Stimulated activated naive CD8-positive, alpha-beta T cell treated with anti-CD3 and anti-CD28 coated beads, Interleukin-15, Interleukin-2, amounts not matched to agents 100 ng/mL and 50 ng/mL, for 24 hours (primary cell): Measurements from ENCODE around the gene SPAG5.
"Not testable (repeated sequence)": the region's sequence is repeated elsewhere in the genome, so short reads cannot be mapped to it uniquely, and the experiment has no call there.

Source experiments
- H3K27ac Mint-ChIP-seq: one replicate; pipeline ENCODE4 v1.8.0; 2021; ENCODE audit warnings: mild to moderate bottlenecking, mixed read lengths
- H3K27me3 Mint-ChIP-seq: one replicate; pipeline ENCODE4 v1.8.0; 2021; ENCODE audit warnings: mixed read lengths
- H3K36me3 Mint-ChIP-seq: one replicate; pipeline ENCODE4 v1.8.0; 2021; ENCODE audit warnings: low read depth, mixed read lengths
- H3K4me1 Mint-ChIP-seq: one replicate; pipeline ENCODE4 v1.8.0; 2021; ENCODE audit warnings: low read depth, mixed read lengths
- H3K4me3 Mint-ChIP-seq: one replicate; pipeline ENCODE4 v1.8.0; 2021; ENCODE audit warnings: mild to moderate bottlenecking, mixed read lengths
- H3K9me3 Mint-ChIP-seq: one replicate; pipeline ENCODE4 v1.8.0; 2021; ENCODE audit warnings: mixed read lengths

SPAG5 gene

GRCh38 chr17:28620010-28620409 is 21.2 kb upstream of the SPAG5 start:
- H3K4me1 Mint-ChIP-seq: no peaks in the 10 kb centered on the region
- H3K4me3 Mint-ChIP-seq: no peak overlapping the region
- H3K27me3 Mint-ChIP-seq: no peaks in the 10 kb centered on the region
- H3K36me3 Mint-ChIP-seq: peaks cover 87% of the 10 kb centered on the region
- H3K27ac Mint-ChIP-seq: no peak overlapping the region
- H3K9me3 Mint-ChIP-seq: no peaks in the 10 kb centered on the region

GRCh38 chr17:28618464-28618863 is 19.6 kb upstream of the SPAG5 start:
- H3K4me3 Mint-ChIP-seq: no peak overlapping the region
- H3K9me3 Mint-ChIP-seq: no peaks in the 10 kb centered on the region
- H3K4me1 Mint-ChIP-seq: no peaks in the 10 kb centered on the region
- H3K36me3 Mint-ChIP-seq: peaks cover 84% of the 10 kb centered on the region
- no peaks in the 10 kb centered on the region for H3K27me3 Mint-ChIP-seq
- no peak overlapping the region for H3K27ac Mint-ChIP-seq

GRCh38 chr17:28616281-28616680 is 17.5 kb upstream of the SPAG5 start:
- Mint-ChIP-seq H3K9me3 (no peaks in the 10 kb centered on the region), H3K27me3 (no peaks in the 10 kb centered on the region), H3K27ac (peak overlapping the region; percentile 8), H3K36me3 (peaks cover 71% of the 10 kb centered on the region), H3K4me1 (no peaks in the 10 kb centered on the region), H3K4me3 (no peak overlapping the region)

- Mint-ChIP-seq H3K9me3 (no peaks in the 10 kb centered on the region), H3K27me3 (no peaks in the 10 kb centered on the region), H3K27ac (no peak overlapping the region)
Observed at GRCh38 chr17:28615260-28615940, 16.6 kb upstream of the SPAG5 start.

GRCh38 chr17:28613931-28614381 is 15.1 kb upstream of the SPAG5 start, which contains the start of gene RSKR:
TSS of gene RSKR (minus strand) at chr17:28614185. CDS start at chr17:28614161, 24 bp downstream.
- H3K27me3 Mint-ChIP-seq: no peaks in the 10 kb centered on the region
- H3K27ac Mint-ChIP-seq: peak within 1 kb of the TSS; percentile 18
- H3K36me3 Mint-ChIP-seq: peaks cover 64% of the 10 kb centered on the region
- no peaks in the 10 kb centered on the region for H3K9me3 Mint-ChIP-seq
- no peaks in the 10 kb centered on the region for H3K4me1 Mint-ChIP-seq
- no peak within 1 kb of the TSS for H3K4me3 Mint-ChIP-seq

More at GRCh38 chr17:28615260-28615940, 16.6 kb upstream of the SPAG5 start:
- H3K4me3 Mint-ChIP-seq: no peak overlapping the region
- H3K4me1 Mint-ChIP-seq: no peaks in the 10 kb centered on the region
- peaks cover 68% of the 10 kb centered on the region for H3K36me3 Mint-ChIP-seq

- Mint-ChIP-seq H3K36me3 (peaks cover 63% of the 10 kb centered on the region), H3K4me1 (no peaks in the 10 kb centered on the region), H3K27ac (peak overlapping the region; percentile 18), H3K4me3 (no peak overlapping the region), H3K9me3 (no peaks in the 10 kb centered on the region), H3K27me3 (no peaks in the 10 kb centered on the region)
Observed at GRCh38 chr17:28612936-28613872, 14.4 kb upstream of the SPAG5 start.

GRCh38 chr17:28612531-28612930 is 13.7 kb upstream of the SPAG5 start:
- H3K9me3 Mint-ChIP-seq: no peaks in the 10 kb centered on the region
- H3K36me3 Mint-ChIP-seq: peaks cover 67% of the 10 kb centered on the region
- H3K27me3 Mint-ChIP-seq: no peaks in the 10 kb centered on the region
- no peak overlapping the region for H3K27ac Mint-ChIP-seq
- no peak overlapping the region for H3K4me3 Mint-ChIP-seq
- no peaks in the 10 kb centered on the region for H3K4me1 Mint-ChIP-seq

- H3K27me3 Mint-ChIP-seq: no peaks in the 10 kb centered on the region
- no peaks in the 10 kb centered on the region for H3K4me1 Mint-ChIP-seq
- peaks cover 57% of the 10 kb centered on the region for H3K36me3 Mint-ChIP-seq
- no peak overlapping the region for H3K4me3 Mint-ChIP-seq
- H3K27ac Mint-ChIP-seq: no peak overlapping the region
- no peaks in the 10 kb centered on the region for H3K9me3 Mint-ChIP-seq
Observed at GRCh38 chr17:28610376-28610775, 11.6 kb upstream of the SPAG5 start.

- H3K4me1 Mint-ChIP-seq: peaks cover 11% of the 10 kb centered on the region
- not testable (repeated sequence) for H3K27me3 Mint-ChIP-seq, H3K27ac Mint-ChIP-seq, H3K4me3 Mint-ChIP-seq, H3K9me3 Mint-ChIP-seq
- peaks cover 22% of the 10 kb centered on the region for H3K36me3 Mint-ChIP-seq
Observed at GRCh38 chr17:28604031-28604430, 5.2 kb upstream of the SPAG5 start.

GRCh38 chr17:28599311-28600184 is 723 bp upstream of the SPAG5 start:
- H3K4me3 Mint-ChIP-seq: peak overlapping the region; percentile 91
- H3K9me3 Mint-ChIP-seq: no peaks in the 10 kb centered on the region
- H3K27me3 Mint-ChIP-seq: no peaks in the 10 kb centered on the region
- H3K4me1 Mint-ChIP-seq: peaks cover 26% of the 10 kb centered on the region
- peaks cover 12% of the 10 kb centered on the region for H3K36me3 Mint-ChIP-seq
- peak overlapping the region; percentile 93 for H3K27ac Mint-ChIP-seq

- Mint-ChIP-seq H3K27me3 (no peaks in the 10 kb centered on the region), H3K4me3 (peak overlapping the region; percentile 91), H3K36me3 (peaks cover 13% of the 10 kb centered on the region), H3K9me3 (no peaks in the 10 kb centered on the region), H3K27ac (peak overlapping the region; percentile 93), H3K4me1 (peaks cover 26% of the 10 kb centered on the region)
Observed at GRCh38 chr17:28598389-28598788, 436 bp downstream of the SPAG5 start.

- H3K27me3 Mint-ChIP-seq: no peaks in the 10 kb centered on the region
- H3K4me3 Mint-ChIP-seq: peak overlapping the region; percentile 91
- no peaks in the 10 kb centered on the region for H3K9me3 Mint-ChIP-seq
- peak overlapping the region; percentile 93 for H3K27ac Mint-ChIP-seq
- peaks cover 19% of the 10 kb centered on the region for H3K36me3 Mint-ChIP-seq
- H3K4me1 Mint-ChIP-seq: peaks cover 26% of the 10 kb centered on the region
Observed at GRCh38 chr17:28597606-28598383, 1.0 kb downstream of the SPAG5 start.

GRCh38 chr17:28592260-28592659 is 6.6 kb downstream of the SPAG5 start:
- H3K36me3 Mint-ChIP-seq: peaks cover 44% of the 10 kb centered on the region
- H3K4me1 Mint-ChIP-seq: peaks cover under 1% of the 10 kb centered on the region
- H3K27ac Mint-ChIP-seq: no peak overlapping the region
- no peaks in the 10 kb centered on the region for H3K27me3 Mint-ChIP-seq
- no peak overlapping the region for H3K4me3 Mint-ChIP-seq
- H3K9me3 Mint-ChIP-seq: no peaks in the 10 kb centered on the region

GRCh38 chr17:28585851-28586250 is 13.0 kb downstream of the SPAG5 start:
- no peaks in the 10 kb centered on the region for H3K27me3 Mint-ChIP-seq
- H3K27ac Mint-ChIP-seq: no peak overlapping the region
- no peak overlapping the region for H3K4me3 Mint-ChIP-seq
- peaks cover 18% of the 10 kb centered on the region for H3K36me3 Mint-ChIP-seq
- no peaks in the 10 kb centered on the region for H3K9me3 Mint-ChIP-seq
- H3K4me1 Mint-ChIP-seq: no peaks in the 10 kb centered on the region
